Pancreas (tissue), 10 donors: Measurements from ENCODE around the gene EGFR. TPM values are rescaled to one million over a fixed set of nuclear protein-coding genes. Genes with fewer than 3 reads are reported as not detected.

Experiments
- ATAC-seq, 4 donors: fragments of 200-7000 bp; cut with Tn5 transposase; one replicate each; pipeline versions ENCODE4 v1.8.0 to v1.9.1; 2020; ENCODE audit warnings: mild to moderate bottlenecking in 4 of 4, moderate library complexity in 4 of 4
- DNase-seq, 6 donors: peaks; one replicate each; pipeline ENCODE4 v3.0.0-alpha.2; 2020
- FAIRE-seq: peaks from 2 replicates; lab custom pipeline; 2012; peaks lifted over from hg19 to GRCh38; lab: Jason Lieb, UNC
- H3K27ac ChIP-seq, 4 donors: fragments of 200-600 bp; sonication (generic); 1 replicate in 3 of 4; 2 replicates in 1 of 4; pipeline versions ENCODE4 v1.5.0 to v1.8.0; 2020
- H3K27me3 ChIP-seq, 4 donors: fragments of 200-600 bp; one replicate each; pipeline ENCODE4 v1.8.0; 2021
- H3K36me3 ChIP-seq, 3 donors: fragments of 200-600 bp; sonication (generic) in 1 of 3; one replicate each; pipeline versions ENCODE4 v1.5.0 to v1.8.0; 2020 to 2021
- H3K4me1 ChIP-seq, 3 donors: fragments of 200-600 bp; one replicate each; pipeline ENCODE4 v1.8.0; 2021
- H3K4me3 ChIP-seq, 4 donors: fragments of 200-600 bp; sonication (generic) in 2 of 4; one replicate each; pipeline versions ENCODE4 v1.5.0 to v1.8.0; 2020 to 2021
- H3K9me3 ChIP-seq, 4 donors: fragments of 200-600 bp; one replicate each; pipeline ENCODE4 v1.8.0; 2021
- WGBS, 2 donors: extraction: QIAGEN DNeasy Blood & Tissue Kit; methylation state at CpG; one replicate each; pipeline ENCODE4 v1.1.7; 2013; 5-methylcytosine and 5-hydroxymethylcytosine counted together
- intact Hi-C, 3 donors: fragments of 100-400 bp; cut with DNase I; formaldehyde crosslinking; loops; one replicate each; pipeline versions ENCODE4 v1.11.1 to v1.14.2; 2022
- polyA plus RNA-seq, 2 donors: library from polyadenylated mRNA; stranded (reverse); fragments of 200-250 nt; gene quantifications; one replicate each; pipeline ENCODE4 v1.2.3, GENCODE V29; 2013
- total RNA-seq, 6 donors: library from RNA; stranded (reverse); fragmentation: NEBNext Ultra II Directional in 4 of 6; extraction: Animal tissue kit (Norgen Biotek cat#: 25700) in 4 of 6; gene quantifications; one replicate each; pipeline versions ENCODE4 v1.2.1 to v1.2.4, GENCODE V29; 2021 to 2023
- TF ChIP-seq, protein P1 (sequence below), 4 donors: fragments of 200-600 bp; sonication (generic) in 3 of 4; IDR thresholded peaks; one replicate each; pipeline versions ENCODE4 v1.5.0 to v1.8.0; 2021; ENCODE audit warnings: antibody characterized with exemption in 4 of 4
- donor health status: healthy with polysubstance abuse.
- donor health status: DM: no; HTN: no; CAD: no; lungs with moderate emphysema.
- donor health status: DM: no; HTN: no; CAD: no.
- donor health status: control.
- donor health status: control.
- donor health status: Bipolar disorder and iron deficiency.
- donor health status: DM: yes; HTN: yes; CAD: no.
- donor health status: DM: no; HTN: no; CAD: no.
- donor health status: DM: no; HTN: no; CAD: no.
- donor health status: DM: yes; HTN: yes; CAD: no.

EGFR gene
- total and polyA plus RNA-seq, 8 donors = 5.5 to 38.8 (median 30.3) TPM

DNA sequence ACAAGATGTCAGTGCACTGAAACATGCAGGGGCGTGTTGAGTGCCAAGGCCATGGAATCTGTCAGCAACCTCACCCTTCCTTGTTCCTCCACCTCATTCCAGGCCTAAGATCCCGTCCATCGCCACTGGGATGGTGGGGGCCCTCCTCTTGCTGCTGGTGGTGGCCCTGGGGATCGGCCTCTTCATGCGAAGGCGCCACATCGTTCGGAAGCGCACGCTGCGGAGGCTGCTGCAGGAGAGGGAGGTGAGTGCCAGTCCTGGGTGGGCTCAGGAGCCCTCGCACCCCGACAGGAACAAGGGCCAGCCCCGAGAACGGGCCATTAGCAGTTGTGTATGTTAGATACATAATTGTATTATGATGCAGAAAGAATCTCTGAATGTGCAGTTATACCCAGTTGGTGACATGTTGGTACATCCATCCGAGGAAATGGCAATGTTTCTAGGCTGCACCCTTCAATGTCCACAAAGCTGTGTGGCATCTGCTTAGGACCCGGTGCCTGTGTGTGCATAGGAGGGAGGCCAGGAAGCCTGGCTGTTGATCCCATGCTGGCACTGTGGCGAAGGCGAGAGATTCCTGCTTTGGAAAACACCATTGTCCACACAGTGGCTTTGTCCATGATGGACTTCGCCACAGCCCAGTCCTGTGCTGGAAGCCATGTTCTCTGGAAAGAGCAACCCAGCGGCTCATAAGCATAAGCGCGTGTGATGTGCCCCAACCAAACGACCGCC lies 154.2 kb downstream of the EGFR start:
- H3K36me3 ChIP-seq = peaks cover 0 to 76% (median 26%) of the 10 kb centered on the region in 3 donors
- FAIRE-seq = no peak
- WGBS, 2 donors = 94 to 95% methylated on average over 25 of the region's 25 CpGs

GRCh38 chr7:55173671-55174070 lies 154.9 kb downstream of the EGFR start:
- Histone ChIP-seq H3K27me3 (no peaks in the 10 kb centered on the region), H3K4me1 (no peaks in the 10 kb centered on the region), H3K4me3 (no peak overlapping the region), H3K9me3 (no peaks in the 10 kb centered on the region), H3K27ac (no peak overlapping the region), H3K36me3 (peaks cover 0 to 75% (median 26%) of the 10 kb centered on the region in 3 donors)
- TF ChIP-seq, protein P1, sequence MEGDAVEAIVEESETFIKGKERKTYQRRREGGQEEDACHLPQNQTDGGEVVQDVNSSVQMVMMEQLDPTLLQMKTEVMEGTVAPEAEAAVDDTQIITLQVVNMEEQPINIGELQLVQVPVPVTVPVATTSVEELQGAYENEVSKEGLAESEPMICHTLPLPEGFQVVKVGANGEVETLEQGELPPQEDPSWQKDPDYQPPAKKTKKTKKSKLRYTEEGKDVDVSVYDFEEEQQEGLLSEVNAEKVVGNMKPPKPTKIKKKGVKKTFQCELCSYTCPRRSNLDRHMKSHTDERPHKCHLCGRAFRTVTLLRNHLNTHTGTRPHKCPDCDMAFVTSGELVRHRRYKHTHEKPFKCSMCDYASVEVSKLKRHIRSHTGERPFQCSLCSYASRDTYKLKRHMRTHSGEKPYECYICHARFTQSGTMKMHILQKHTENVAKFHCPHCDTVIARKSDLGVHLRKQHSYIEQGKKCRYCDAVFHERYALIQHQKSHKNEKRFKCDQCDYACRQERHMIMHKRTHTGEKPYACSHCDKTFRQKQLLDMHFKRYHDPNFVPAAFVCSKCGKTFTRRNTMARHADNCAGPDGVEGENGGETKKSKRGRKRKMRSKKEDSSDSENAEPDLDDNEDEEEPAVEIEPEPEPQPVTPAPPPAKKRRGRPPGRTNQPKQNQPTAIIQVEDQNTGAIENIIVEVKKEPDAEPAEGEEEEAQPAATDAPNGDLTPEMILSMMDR (IDR thresholded peaks at IDR 0.05) = no peak
- WGBS, 2 donors = 91% methylated on average over 7 of the region's 7 CpGs
- no peak for FAIRE-seq
- intact Hi-C loops = no loop called here
- DNase-seq = no peak
- no peak for ATAC-seq

More for the DNA sequence above, 154.2 kb downstream of the EGFR start:
- Histone ChIP-seq H3K27ac (no peak overlapping the region), H3K4me1 (no peaks in the 10 kb centered on the region), H3K27me3 (no peaks in the 10 kb centered on the region), H3K4me3 (no peak overlapping the region), H3K9me3 (no peaks in the 10 kb centered on the region)
- intact Hi-C loops = no loop called here
- TF ChIP-seq, protein P1 (IDR thresholded peaks at IDR 0.05) = no peak
- no peak for DNase-seq
- ATAC-seq = no peak

DNA sequence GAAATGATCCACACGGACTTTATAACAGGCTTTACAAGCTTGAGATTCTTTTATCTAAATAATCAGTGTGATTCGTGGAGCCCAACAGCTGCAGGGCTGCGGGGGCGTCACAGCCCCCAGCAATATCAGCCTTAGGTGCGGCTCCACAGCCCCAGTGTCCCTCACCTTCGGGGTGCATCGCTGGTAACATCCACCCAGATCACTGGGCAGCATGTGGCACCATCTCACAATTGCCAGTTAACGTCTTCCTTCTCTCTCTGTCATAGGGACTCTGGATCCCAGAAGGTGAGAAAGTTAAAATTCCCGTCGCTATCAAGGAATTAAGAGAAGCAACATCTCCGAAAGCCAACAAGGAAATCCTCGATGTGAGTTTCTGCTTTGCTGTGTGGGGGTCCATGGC lies 155.6 kb downstream of the EGFR start:
- TF ChIP-seq, protein P1 (IDR thresholded peaks at IDR 0.05) = no peak
- DNase-seq (no peak), ATAC-seq (no peak), FAIRE-seq (no peak)
- H3K4me1 ChIP-seq = no peaks in the 10 kb centered on the region
- intact Hi-C loops = no loop called here
- no peaks in the 10 kb centered on the region for H3K9me3 ChIP-seq
- H3K27ac ChIP-seq = no peak overlapping the region
- H3K4me3 ChIP-seq = no peak overlapping the region
- H3K27me3 ChIP-seq = no peaks in the 10 kb centered on the region
- 90 to 91% methylated on average over 12 of the region's 12 CpGs for WGBS, 2 donors
- peaks cover 0 to 74% (median 26%) of the 10 kb centered on the region in 3 donors for H3K36me3 ChIP-seq

- no peak overlapping the region for H3K4me3 ChIP-seq
- no peaks in the 10 kb centered on the region for H3K9me3 ChIP-seq
- no peak overlapping the region for H3K27ac ChIP-seq
- intact Hi-C loops = no loop called here
- WGBS, 2 donors = 88 to 100% methylated on average over 1 of the region's 1 CpG
- DNase-seq (no peak), FAIRE-seq (no peak), ATAC-seq (no peak)
- H3K36me3 ChIP-seq = peaks cover 0 to 71% (median 26%) of the 10 kb centered on the region in 3 donors
- TF ChIP-seq, protein P1 (IDR thresholded peaks at IDR 0.05) = no peak
- no peaks in the 10 kb centered on the region for H3K27me3 ChIP-seq
- H3K4me1 ChIP-seq = no peaks in the 10 kb centered on the region
These were observed 156.0 kb downstream of the EGFR start for GRCh38 chr7:55174856-55175255.

DNA sequence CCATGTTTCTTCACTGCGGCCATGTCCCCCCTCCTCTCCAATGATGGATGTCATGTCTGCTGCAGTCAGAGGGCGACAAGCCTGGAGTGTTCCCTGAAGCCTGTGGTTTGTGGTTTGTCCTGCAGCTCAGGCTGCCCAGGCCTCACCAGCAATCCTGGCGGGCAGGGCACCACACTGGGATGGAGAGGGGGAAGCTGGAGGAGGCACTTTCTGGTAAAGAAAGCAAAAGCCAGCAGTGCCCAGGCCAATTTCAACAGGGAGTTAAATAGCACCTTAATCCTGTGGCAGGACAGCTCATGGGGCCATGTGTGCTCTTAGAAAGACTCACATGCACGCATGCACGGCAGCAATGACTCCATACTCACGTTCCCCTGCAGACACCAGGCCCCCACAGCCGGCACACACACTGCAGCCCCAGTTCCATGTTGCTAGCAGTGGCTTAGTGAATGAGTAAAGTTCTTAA lies 158.3 kb downstream of the EGFR start:
- Histone ChIP-seq H3K9me3 (no peaks in the 10 kb centered on the region), H3K27ac (no peak overlapping the region), H3K4me3 (no peak overlapping the region), H3K36me3 (peaks cover 0 to 65% (median 22%) of the 10 kb centered on the region in 3 donors), H3K27me3 (no peaks in the 10 kb centered on the region), H3K4me1 (no peaks in the 10 kb centered on the region)
- intact Hi-C loops = no loop called here
- 89 to 94% methylated on average over 7 of the region's 7 CpGs for WGBS, 2 donors
- DNase-seq (no peak), ATAC-seq (no peak), FAIRE-seq (no peak)
- TF ChIP-seq, protein P1 (IDR thresholded peaks at IDR 0.05) = no peak
